GM18508 (cell line): ENCODE measurements around the gene GPR78.

Experiments
- ATAC-seq: cut with Tn5 transposase; IDR thresholded peaks from one replicate; pipeline ENCODE4 v1.9.1; 2021; ENCODE audit warnings: moderate number of reproducible peaks; ENCODE audit not compliant: insufficient read depth, unreplicated experiment

Gene GPR78

GRCh38 chr4:8583655-8584025 is 3.4 kb downstream of the GPR78 start:
- no peak for ATAC-seq

DNA sequence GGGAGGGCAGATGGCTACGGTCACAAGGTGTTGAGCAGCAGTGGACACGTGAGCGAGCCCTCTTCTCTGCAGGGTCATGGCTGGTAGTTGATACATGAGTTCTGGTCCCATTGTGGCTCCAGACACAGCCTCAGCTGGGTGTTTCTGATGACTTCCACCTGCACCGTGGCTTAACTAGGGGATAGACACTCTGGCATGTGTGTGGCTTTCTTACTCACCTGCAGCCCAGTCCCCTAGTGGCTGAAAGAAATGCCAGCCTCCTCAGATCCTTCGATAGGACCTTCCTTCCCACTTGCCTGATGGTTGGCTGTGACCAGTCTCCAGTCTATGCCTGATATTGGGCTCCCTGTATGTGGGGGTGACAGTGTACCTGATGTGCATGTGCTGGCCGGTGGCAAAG is 5.0 kb downstream of the GPR78 start:
- ATAC-seq = no peak

GRCh38 chr4:8585721-8586212 is 5.6 kb downstream of the GPR78 start:
- no peak for ATAC-seq

GRCh38 chr4:8586246-8586645 is 6.1 kb downstream of the GPR78 start:
- no peak for ATAC-seq

DNA sequence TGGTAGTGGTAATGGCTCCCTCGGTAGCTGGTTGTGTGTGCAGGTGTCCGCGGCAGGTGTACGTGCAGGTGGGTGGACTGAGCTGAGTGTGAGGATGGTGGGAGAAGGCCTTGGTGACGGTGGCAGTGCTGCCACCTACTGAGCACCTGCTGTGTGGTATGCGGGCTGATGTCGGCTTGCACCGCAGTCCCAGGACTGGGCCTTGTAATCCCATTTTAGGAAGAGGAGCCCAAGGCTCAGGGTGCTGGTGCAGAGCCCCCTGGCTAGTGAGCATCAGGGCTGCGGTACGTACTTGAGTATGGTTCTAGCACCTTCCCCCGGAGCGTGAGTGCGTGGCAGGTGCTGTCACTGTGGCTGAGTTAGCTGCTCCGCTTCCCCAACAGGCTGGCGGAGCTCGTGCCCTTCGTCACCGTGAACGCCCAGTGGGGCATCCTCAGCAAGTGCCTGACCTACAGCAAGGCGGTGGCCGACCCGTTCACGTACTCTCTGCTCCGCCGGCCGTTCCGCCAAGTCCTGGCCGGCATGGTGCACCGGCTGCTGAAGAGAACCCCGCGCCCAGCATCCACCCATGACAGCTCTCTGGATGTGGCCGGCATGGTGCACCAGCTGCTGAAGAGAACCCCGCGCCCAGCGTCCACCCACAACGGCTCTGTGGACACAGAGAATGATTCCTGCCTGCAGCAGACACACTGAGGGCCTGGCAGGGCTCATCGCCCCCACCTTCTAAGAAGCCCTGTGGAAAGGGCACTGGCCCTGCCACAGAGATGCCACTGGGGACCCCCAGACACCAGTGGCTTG is 6.7 kb downstream of the GPR78 start:
- ATAC-seq = no peak

GRCh38 chr4:8587469-8588195 is 7.4 kb downstream of the GPR78 start:
- ATAC-seq = no peak

GRCh38 chr4:8588196-8588470 is 7.9 kb downstream of the GPR78 start:
- no peak for ATAC-seq

DNA sequence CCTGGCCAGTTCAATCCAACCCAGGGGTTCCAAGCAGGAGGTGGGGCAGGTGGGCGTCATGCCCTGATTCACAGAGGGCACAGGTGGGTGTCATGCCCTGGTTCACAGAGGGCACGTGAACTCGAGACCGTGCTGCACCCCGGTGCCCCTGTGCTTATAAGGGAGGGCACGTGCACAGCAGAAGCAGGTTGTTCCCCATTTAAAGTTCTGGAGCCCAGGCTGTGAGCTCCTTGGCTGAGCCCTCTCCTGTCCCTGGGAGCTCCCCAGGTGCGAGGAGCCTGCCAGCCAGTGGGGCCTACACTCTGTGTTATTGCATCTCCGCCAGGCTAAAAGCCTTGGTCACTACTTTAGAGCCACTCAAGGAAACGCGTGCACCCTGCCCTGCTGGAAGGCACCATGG is 9.1 kb downstream of the GPR78 start:
- no peak for ATAC-seq

GRCh38 chr4:8589823-8590545 is 9.8 kb downstream of the GPR78 start:
- ATAC-seq = no peak

- ATAC-seq = no peak
Observed at GRCh38 chr4:8590546-8590880, 10.3 kb downstream of the GPR78 start.

- no peak for ATAC-seq
Observed at GRCh38 chr4:8591114-8591513, 10.9 kb downstream of the GPR78 start.

- ATAC-seq = no peak
Observed at GRCh38 chr4:8591626-8592365, 11.6 kb downstream of the GPR78 start.

DNA sequence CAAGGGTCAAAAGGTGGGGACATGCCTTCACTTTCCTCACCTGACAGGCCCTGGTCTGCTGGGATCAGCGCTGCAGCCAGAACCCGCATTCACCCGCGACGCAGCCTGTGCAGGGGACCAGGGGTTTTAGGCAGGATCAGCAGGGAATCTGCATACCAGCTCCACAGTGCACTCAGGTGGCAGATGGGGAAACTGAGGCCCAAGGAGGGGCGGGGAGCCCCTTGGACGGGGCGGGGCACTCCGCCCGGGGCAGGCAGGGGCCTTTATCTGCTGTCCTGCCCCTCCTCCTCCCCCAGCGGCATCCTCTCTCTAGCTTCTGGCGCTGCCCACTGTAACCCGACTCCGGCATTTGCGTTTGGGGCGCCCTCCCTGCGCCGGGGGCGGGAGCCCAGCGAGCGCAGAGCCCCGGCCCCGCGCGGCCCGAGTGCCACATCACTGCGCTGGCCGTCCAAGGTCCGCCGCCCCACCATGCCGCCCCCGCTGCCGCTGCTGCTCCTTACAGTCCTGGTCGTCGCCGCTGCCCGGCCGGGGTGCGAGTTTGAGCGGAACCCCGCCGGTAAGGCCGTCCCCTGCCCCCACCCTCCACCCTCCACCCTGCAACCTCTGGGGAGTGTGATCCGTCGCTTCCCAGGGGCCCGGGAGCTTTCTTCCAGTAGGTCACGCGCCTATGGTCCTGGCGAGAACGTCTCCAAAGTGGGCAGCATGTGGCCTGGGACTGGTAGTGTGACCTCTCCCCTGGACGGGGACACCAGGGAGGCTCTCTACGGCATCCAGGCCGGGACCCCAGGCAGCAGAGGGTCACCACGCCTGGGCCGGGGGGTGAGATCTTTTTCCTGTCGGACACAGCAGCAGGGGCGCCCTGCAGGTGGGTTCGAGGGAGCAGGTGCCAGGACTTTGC is 12.4 kb downstream of the GPR78 start, which contains the start of gene CPZ:
CPZ (plus strand) TSS at position 400 of the 898 bp plus-strand sequence; CDS start at position 469, 69 bp downstream.
- no peak for ATAC-seq

DNA sequence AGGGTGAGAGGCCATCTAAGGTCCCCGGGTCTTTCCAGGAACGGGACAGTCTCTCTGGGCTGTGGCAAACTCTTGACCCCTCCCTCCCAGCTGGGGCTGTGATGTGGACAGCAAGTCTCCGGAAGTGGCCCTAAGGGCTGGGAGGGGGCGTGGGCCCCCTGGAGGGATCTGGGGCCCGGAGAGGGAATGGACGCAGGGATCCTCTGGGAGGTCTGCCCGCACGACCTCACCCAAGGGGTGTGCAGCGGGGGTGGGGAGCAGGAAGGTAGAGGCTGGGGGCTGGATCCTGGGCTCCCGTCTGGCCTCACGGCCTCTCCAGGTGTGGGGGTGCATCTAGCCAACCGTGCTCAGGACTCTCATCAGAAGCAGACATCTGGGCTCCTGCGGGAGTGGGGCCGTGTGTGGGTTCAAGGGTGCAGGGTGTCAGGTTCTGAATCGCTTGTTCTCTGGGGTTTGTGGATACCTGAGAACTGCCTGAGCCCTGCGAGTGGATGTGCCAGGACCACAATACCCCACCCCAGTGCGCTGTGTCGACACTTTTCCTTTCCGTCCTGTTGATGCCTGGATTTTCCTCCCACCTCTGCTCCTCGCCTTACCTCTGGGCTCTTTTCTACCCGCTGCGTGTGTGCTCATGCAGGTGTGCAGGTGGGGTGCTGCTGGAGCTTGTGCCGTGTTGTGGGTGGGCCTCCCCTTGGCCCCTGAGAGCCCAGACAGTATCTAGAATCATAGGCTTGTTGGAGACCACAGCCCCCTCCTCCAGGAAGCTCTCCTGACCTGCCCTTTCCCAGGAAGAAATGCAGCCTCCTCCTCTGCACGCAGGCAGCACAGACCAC is 13.3 kb downstream of the GPR78 start:
- ATAC-seq = no peak

- no peak for ATAC-seq
Observed at GRCh38 chr4:8594097-8595038, 14.2 kb downstream of the GPR78 start.

- no peak for ATAC-seq
Observed at GRCh38 chr4:8595237-8596087, 15.3 kb downstream of the GPR78 start.

DNA sequence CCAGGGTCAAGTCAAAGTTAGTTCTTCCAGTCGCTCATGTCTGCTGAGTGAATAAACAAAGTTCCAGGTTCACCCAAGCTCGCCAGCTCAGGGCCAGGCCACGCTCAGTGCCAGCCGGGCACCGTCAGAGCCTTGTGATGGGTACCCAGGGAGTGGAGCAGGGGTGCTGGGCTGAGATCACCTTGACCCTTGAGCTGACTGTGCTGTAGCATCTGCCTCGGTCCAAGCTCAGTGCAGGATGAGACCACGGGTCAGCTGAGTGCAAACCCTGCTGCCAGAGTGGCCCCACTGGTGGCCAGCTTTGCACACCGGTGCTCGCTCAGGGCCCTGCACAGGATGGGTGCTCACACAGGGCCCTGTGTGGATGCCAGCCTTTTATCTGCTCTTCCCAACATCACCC is 16.7 kb downstream of the GPR78 start:
- ATAC-seq = no peak
